GM06990 (cell line): ENCODE results near the gene LIX1.
A peak's percentile ranks its signal among the peaks of the same experiment; 100 is the strongest.

Experiments used
- DNase-seq: peaks from one replicate; pipeline ENCODE4 v3.0.0-alpha.2; 2011; ENCODE audit not compliant: insufficient read length; ENCODE audit errors: extremely low read depth
- H3K27me3 ChIP-seq: replicated peaks from 2 replicates; pipeline ENCODE4 v1.6.0; 2011; ENCODE audit warnings: low read length; ENCODE audit not compliant: control insufficient read depth, insufficient read depth
- H3K36me3 ChIP-seq: 2 replicates; pipeline ENCODE4 v1.5.1; 2011; ENCODE audit warnings: low read length; ENCODE audit not compliant: control insufficient read depth, insufficient read depth
- H3K4me3 ChIP-seq: replicated peaks from 2 replicates; pipeline ENCODE4 v1.5.1; 2011; ENCODE audit warnings: low read depth, mild to moderate bottlenecking, control low read depth, low read length
- CTCF ChIP-seq: IDR thresholded peaks from 2 replicates; pipeline ENCODE4 v1.5.1; 2011; ENCODE audit warnings: low read length, control low read depth, mild to moderate bottlenecking, inconsistent platforms; ENCODE audit not compliant: insufficient read depth, poor library complexity, severe bottlenecking

LIX1 gene

DNA sequence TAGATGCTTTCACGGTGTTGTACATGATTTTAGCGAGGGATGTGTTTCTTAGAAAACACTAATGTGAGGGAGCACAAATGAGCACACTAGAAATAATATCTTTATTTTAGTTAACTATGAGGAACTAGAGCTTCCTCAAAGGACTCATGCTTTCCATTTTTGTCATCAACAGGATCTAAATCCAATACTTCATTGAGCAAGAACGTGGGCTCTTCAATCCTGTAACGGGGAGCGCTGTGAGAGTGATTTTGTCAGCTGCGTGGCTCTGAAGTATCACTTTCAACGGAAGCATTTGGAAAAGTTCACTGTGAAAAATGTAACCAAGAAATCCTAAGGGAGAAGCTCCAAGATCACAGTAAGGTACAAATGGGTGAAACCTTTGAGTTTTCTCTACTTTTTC is 93.2 kb downstream of the LIX1 start:
- H3K4me3 ChIP-seq = no peak overlapping the region
- no peaks in the 10 kb centered on the region for H3K36me3 ChIP-seq
- H3K27me3 ChIP-seq = no peaks in the 10 kb centered on the region; the same call in 1 of the 2 replicates
- no peak for DNase-seq
- no peak for TF ChIP-seq CTCF

DNA sequence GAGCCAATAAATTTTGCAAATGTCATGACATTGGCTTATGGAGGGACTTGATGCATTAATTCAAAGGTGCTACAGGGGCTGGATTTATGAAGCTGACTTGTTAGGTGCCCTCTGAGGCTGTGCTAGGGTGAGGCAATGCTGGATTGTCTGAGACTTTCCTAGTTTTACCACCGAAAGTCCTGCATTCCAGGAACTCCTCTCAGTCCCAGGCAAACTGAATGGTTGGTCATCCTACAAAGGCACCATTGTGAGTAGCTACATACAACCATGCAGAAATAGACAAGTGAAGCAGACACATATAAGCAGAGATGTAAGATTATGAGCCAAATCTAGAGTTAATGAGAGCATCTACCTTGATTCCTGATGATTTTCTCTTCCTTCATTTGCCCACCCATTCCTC is 95.3 kb downstream of the LIX1 start:
- Histone ChIP-seq H3K36me3 (no peaks in the 10 kb centered on the region), H3K27me3 (no peaks in the 10 kb centered on the region; the same call in 1 of the 2 replicates), H3K4me3 (no peak overlapping the region)
- TF ChIP-seq CTCF = no peak
- no peak for DNase-seq

GRCh38 chr5:97046270-97046982 is 96.0 kb downstream of the LIX1 start:
- Histone ChIP-seq H3K27me3 (no peaks in the 10 kb centered on the region; the same call in 1 of the 2 replicates), H3K4me3 (no peak overlapping the region), H3K36me3 (no peaks in the 10 kb centered on the region)
- no peak for DNase-seq
- TF ChIP-seq CTCF = no peak

DNA sequence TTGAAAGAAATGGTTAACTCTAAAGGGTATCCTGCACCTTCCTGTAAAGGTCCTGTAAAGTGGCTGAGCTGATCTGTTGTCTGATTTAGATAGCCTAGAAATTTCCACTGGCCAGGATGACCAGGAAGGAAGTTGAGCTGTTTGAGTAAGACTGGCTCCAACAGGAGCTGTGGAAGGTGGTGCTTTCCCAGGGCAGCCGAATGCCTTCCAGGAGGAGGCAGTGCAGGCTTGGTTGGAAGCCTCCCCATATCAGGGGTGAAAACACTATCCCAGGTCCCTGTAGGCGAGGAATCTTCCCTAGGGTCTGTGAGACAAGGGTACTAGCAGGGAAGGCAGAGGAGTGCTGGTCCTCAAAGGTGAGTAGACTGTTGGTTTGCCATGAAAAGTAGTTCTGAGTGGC is 98.4 kb downstream of the LIX1 start:
- Histone ChIP-seq H3K4me3 (no peak overlapping the region), H3K36me3 (no peaks in the 10 kb centered on the region), H3K27me3 (no peaks in the 10 kb centered on the region; the same call in 1 of the 2 replicates)
- TF ChIP-seq CTCF = peak; percentile 17
- DNase-seq = no peak

GRCh38 chr5:97043511-97043910 is 98.9 kb downstream of the LIX1 start:
- Histone ChIP-seq H3K27me3 (no peaks in the 10 kb centered on the region; the same call in 1 of the 2 replicates), H3K4me3 (no peak overlapping the region), H3K36me3 (no peaks in the 10 kb centered on the region)
- no peak for TF ChIP-seq CTCF
- DNase-seq = no peak
